Stimulated activated CD4-positive, alpha-beta T cell treated with anti-CD3 and anti-CD28 coated beads, Interleukin-1b, Interleukin-23, amount 100 ng/mL, for 1 hour (primary cell): ENCODE data around the gene TSC22D1.

ENCODE experiments used
- DNase-seq, 2 donors: peaks; one replicate each; pipeline ENCODE4 v3.0.0-alpha.2; 2020; ENCODE audit warnings: low read depth in 2 of 2

The TSC22D1 gene

DNA sequence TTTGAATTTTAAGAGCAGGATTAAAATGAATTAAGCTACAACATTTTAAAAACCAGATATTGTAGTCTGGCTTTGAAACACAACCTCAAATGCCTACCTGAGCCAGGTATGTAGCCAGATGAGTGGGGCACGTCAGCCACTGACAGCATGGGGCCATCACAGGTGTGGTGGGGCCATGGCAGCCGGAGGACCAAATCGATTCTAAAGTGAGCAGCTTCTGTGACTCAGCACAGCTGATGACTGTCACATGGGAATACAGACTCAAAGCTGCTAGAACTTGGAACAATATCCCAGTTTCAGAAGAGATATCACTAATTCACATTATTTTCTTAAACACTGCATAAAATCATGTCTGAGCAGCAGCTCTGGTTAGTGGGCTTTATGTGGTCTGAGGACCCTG lies 149.7 kb downstream of the TSC22D1 start:
- no peak for DNase-seq

DNA sequence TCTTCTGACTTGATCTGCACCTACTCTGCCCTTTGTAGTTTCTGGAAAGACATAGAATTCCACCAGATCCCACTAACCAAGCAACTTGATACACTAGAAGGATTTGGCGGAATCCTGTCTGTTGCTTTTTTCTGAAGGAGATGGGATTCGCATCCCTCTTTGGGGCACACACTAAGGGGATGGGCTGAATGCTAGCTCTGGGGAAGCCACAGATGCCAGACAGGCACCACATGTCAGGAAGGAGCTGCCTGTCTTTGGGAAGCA lies 150.4 kb downstream of the TSC22D1 start:
- DNase-seq, result no peak

DNA sequence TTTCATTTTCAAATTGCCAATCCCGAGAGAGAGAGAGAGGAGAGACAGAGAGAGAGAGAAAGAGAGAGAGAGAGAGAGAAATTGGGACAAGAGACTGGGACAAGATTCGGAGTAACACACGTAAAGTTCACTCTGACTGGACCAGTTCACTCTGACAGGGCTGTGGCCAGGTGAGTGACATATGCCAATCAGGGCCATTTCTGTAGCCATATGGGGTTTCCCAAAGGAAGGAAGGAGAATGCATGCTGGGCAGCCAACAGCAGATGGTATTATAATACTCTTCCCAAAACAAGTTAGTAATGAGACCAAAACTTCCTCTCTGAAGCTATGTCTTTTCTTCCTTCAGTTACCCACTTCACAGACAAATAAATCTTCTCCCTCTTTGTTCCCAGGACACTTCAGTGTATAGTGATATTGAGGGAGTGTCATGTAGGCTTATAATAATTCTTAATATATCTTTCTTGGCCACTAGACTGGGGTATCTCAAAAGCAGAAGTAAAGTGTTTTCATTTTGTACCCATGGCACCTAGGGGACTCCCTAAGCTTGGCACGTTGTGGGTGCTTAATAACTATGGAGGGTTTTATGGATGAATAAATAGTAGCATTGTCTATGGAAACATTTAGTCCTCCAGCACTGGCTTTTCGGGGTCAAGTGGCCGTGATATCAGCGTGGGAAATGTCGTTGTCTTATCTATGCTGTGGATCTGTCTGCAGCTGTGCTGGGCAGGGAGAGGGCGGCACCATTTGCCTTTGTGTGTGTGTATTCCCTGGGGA lies 150.9 kb downstream of the TSC22D1 start:
- DNase-seq, result no peak

DNA sequence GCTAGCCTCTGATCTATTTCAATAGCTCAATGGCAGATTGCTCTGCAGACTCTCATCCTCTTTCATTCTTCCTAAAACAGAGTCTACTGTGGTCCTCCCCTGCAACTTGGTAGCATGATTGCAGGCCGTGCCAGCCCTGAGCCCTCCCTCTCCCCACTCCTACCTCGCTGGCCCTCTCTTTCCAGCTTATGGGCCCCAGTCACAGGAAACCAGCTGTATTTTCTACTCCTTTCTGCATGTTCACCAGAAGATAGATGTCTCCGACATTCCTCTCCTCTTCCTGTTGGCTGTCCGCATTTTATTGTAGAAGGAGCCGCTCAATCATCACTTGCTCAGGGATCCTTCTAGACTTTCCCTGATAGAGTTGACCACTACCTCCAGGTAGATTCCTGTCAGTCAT lies 152.3 kb downstream of the TSC22D1 start:
- no peak for DNase-seq

DNA sequence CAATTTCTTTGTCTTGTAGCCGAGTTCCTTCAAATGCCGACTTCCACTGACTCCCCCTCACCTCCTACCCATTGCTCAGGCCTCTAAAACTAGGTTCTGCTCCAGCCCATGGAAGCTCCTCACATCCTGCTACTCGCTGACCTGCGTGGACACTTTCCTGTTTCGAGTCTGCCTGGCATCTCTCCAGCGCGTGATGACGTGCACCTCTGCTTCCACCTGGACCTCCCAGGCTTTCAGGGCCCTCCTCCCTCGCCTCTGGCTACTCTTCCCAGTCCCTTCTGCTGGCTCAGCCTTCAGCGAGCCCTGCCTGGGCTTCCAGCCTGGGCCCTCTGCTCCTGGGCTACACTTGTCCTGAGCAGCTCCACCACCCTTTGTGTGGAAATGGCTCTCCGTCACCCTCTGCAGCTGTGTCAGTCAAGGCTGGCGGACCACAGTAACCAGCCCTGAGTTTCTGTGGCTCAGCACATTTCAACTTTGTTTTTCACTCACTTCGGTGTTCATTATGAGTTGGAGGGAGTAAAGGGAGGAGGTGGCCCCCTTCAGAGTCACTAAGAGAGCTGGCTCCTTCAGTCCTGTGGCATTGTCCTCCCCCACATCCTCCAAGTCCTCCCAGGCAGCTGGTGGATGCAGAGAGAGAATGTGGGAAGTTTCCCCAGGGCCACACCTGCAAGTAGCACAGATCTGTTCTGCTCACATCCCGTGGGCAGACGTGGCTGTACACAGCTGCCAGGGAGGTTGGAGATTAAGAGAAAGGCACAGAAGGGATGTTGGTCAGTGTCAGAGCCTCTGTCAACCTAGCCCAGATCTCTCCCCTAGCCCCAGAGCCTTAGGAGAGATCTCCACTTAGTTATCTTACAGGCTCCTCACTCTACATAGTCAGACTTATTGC lies 153.1 kb downstream of the TSC22D1 start:
- DNase-seq, result no peak

DNA sequence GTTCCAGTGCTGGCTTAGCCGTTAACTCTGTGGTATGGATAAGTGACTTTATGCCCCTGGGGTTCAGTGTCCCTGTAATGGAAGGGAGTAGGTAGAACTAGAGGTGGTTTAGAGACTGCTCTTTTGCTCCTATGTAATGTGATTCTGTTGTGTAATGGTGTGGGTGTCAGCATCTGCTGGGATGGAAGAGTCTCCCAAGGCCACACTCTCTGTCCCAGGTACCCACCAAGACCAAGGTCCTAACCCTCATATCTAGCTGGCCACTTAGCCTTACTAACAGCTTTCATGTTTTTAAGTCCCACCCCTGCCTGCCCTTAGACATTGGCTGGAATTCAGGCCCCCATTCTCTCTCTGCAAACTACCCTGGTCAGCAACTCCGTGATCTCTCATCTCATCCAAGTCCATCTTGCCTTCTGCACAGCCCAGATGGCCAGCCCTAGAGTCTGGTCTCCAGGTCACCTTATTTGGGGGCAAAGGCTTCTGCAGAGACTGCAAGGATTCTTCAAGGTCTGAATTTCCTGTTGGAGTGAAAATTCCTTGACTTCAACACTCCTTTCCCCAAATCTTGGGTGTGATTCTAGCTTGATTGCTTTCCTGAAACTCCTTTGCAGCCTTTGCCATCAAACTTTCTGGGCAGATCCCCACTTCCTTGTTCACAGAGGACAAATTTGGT lies 154.1 kb downstream of the TSC22D1 start:
- no peak for DNase-seq

DNA sequence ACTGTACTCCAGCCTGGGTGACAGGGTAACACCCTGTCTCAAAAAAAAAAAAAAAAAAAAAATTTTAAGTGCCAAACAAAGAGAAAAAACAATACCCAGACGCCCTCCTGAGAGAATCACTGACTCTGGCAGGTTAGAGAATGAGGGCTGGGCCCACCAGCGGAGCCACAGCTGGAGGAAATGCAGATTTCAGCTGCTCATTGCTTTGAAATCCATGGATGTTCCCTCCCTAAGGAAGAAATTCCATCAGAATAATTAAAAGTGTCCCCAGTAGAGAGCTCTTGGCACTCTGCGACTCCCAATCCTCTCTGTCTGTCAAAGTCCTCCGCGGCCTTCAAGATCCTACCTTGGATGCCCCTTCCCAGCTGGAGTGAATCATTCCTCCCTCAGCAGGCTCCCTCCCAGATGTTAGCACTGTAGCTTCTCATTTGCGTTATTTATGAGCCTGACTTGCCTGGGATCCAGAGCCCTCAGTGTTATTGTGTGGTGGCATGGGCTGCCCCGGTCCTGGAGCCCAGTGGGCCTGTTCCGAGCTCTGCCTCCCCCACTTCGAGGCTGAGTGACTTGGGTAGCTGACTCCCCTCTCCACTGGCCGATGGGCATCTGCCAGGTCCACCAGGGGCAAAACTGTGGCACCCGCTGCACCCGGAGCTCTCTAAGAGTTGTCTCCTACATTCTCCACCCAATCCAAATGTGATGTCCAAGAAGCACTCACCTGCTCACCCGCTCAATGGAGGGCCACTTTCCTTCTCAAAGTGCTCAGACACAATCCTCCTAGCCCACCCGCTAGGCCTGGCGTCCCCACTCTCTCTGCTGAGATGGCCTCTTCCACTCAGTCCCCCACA lies 155.5 kb downstream of the TSC22D1 start:
- DNase-seq, result no peak

DNA sequence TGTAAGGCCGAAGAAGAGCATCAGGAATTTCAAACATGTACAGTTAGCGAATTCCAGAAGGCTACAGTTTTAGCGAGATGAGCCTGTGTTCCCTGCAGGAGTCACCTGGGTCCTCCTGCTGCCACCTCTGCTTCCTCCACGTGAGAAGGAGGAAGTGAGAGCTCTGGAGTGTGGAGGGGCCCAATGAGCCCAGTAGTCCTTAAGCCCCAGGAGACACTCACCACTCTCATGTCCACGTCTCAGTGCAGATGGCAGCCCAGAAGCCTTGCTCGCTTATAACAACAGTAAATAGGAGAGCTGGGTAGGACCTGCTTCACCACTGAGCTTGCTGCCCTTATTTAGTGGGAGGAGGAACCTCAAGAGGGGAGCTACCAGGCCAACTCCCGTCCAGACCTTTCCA lies 158.3 kb downstream of the TSC22D1 start:
- DNase-seq, result no peak

DNA sequence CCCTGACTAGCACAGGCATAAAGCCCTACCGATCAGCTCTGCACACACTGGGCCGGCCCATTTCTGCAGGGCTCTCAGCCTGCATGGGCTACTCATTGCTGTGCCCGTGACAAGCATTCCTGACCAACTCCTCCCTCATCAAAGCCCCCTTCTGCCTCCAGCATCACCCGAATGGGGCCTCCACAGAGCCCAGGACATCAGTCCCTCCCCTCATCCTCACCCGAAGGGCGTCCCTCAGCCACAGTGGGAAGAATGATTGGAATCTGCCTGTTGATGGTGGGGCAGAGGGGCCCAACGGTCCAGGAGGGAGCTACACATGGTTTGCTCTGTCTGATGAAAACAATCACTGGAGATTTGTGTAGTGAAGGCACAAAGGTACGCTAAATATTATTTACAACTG lies 158.7 kb downstream of the TSC22D1 start:
- no peak for DNase-seq

DNA sequence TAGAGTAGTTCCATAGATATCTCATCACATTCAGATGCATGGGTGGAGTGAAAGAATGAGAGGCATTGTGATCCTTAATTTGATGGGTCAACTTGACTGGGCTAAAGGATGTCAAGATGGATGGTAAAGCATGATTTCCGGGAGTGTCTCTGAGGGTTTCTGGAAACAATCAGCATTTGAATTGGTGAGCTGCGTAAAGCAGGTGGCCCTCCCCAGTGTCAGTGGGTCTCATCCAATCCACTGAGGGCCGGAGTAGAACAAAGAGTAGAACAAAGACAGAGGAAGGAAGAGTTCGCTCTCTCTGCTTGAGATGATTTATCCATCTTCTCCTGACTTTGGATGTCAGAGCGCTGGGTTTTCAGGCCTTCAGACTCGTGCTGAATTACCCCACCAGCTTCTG lies 159.4 kb downstream of the TSC22D1 start:
- no peak for DNase-seq

DNA sequence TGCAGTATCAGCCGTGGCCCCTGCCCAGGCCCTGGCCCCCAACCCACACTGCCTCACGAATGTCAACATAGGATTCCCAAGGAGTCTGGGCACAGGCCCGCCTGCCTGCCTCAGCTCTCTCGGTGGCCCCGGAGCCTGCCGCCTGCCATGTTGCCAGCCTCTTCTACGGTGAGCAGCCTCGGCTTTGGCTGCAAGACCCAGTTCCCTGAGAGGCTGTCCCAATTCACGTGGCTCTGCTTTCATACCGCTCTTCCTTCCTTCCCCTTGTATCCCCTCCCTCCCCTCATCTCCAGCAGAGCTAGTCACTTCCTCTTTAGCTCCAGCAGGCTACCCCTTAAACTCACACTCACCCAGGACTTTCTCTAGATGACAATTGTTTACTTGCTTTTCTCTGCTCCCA lies 159.8 kb downstream of the TSC22D1 start:
- DNase-seq, result no peak

DNA sequence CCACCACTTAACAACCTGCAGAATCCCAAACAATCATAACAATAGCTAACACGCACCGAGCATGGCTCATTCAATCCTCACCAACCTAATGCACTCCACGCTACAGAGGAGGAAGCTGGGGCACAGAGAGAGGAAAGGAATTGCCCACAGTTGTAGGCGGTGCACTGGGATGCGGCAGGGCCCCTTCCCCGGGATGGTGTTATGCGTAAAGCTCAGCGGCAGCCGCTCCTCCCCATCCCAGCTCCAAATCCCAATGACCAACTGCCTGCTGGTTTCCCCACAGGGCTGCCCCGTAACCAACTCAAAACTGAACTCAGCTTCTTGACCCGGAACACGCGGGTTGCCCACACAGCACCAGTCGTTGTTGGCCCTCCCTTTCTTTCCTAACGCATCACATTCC lies 160.3 kb downstream of the TSC22D1 start:
- no peak for DNase-seq

DNA sequence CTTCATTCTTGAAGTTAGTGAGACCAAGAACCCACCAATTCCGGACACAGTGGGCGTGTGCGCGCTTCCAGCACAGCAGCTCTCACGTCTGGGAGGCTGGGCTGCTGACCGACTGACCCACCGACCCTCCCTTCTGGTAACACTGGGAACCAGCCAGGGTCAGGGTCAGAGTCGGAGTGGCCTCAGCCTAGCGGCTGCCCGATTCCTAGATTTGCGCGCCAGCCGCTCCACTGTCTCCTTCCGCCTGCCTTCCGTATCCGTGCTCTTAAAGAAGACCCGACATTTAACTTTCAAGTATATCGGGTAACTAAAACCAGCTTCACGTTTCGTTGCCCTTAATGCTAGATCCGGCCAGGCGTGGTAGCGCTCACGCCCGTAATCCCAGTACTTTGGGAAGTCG lies 161.4 kb downstream of the TSC22D1 start:
- DNase-seq, result no peak

DNA sequence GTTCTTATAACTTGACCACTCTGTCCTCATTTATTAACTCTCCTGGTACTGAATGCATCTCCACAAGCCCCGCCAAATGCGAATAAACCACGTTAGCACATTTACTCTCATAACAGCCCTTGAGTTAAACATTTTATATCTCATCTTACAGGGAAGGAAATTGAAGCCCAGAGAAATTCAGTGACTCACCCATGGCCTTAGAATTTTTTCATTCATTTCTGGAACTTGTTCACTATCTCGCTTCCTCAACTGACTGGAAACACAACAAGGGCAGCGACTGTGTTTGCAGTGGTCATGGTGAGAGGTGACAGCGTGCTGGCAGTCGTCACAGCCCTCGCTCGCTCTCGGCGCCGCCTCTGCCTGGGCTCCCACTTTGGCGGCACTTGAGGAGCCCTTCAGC lies 163.0 kb downstream of the TSC22D1 start:
- DNase-seq, result no peak

DNA sequence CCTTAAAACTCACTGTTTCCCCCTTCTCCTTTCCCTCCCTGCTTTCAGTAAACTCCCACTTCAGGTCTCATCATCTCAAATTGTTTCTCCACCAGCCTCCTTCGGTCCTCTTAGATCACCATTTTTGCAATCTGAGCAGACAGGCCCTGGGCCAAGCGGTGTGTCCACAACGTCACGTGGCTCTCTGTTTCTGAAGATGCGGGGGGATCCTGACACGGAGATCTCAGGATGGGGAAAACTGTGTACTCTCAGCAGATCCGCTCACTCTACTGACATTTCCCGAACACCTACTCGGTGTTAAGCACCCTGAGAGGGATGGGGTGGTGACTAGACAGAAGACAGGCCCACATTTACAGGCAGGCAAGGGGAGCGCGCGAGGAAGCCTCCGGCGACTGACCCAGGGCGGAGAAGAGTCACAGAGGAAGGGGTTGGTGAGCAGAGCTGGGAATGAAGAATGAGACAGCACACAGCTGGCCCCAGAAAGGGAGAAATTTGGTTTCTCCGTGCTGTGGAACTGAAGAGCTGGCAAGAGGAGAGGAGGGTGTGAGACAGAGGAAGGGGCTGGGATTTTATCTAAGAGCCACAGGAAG lies 163.7 kb downstream of the TSC22D1 start:
- DNase-seq, result no peak

DNA sequence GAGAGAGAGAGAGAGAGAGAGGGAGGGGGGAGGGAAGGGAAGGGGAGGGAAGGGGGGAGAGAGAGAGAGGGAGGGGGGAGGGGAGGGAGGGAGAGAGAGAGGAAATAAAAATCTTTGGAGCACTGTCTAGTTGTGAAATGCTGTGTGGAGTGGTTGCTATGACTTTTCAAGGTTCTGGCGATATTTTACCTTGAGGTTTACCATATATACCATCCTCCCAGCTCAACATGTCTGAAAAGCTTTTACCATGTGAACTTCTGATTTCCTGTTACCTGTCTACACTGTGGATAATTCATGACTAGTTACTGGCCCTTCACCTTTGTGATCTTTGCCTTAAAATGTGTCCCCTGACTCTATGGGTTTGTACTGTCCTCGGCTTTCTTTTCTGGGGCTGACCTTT lies 164.3 kb downstream of the TSC22D1 start:
- DNase-seq, result no peak

DNA sequence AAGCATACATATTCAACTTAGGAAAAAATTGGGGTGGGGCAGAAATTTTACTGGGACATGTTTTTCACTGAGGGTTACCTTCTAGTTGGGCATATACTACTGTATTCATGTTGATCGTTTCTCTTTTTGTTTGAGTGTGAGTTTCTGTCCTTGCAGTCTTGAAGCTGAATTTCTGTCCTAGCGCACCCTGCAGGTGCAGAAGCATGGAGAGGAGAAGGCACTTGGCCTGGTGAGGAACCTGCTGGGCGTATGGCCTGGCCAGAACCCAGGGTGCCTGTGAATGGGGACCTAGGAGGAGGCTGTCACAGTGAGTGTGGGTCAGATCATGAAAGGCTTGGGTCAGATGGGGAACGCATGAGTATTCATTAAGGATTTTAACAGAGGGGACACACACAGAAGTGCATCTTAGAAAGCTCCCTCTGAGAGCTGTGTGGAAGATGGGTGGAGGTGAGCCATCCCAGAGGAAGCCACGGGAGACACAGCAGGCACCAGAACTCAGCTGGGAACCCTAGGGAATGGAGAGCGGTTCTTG lies 165.7 kb downstream of the TSC22D1 start:
- DNase-seq, result no peak

DNA sequence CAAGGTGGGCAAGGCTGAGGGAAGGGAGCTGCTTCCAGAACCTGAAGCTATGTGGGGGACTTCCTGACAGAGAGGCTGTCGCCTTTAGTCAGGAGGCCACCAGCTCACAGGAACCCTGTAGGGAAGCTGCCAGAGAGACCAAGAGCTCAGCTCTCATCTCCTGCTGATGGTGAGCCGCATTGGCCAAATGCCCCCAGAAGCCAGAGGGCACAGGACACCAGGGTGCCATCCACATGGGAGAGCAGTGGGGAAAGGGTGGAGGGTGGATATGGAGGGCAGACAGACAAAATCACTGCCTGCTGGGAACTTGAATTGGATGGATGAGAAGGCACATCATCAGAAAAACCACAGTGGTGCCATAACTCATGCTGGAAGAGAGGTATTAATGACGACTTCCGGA lies 166.5 kb downstream of the TSC22D1 start:
- no peak for DNase-seq

DNA sequence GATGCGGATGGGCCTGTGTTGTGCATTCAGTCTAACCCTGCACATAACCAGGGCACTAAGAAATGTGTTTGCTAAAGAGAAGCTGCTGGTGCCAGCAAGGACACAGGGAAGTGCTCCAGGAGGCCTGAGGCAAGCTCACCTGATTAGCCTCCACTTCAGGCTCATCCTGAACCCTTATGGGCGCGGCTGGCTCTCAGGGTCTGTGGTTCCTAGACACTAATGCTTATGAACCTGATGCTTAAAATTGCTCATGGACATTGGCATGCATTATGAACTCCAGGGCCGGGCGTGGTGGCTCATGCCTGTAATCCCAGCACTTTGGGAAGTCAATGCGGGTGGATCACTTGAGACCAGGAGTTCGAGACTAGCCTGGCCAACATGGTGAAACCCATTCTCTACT lies 168.2 kb downstream of the TSC22D1 start:
- DNase-seq, result no peak

DNA sequence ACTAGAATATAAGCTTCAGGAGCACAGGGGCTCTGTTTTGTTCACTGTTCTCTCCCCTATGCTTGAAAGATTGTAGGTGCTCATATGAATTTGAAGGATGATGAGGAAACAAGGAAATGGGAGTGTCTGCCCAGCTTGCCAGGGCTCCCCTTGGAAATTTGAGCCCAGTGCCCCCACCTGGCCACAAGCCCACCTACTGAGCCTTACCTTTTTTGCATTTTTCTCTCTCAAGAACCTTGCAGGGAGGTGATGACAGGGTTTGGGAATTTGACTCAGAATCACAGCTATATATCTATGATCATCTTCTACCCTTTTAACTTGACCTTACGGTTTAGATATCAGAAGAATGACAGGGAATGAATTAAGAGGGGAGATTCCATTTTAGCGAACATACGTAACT lies 168.8 kb downstream of the TSC22D1 start:
- DNase-seq, result no peak

DNA sequence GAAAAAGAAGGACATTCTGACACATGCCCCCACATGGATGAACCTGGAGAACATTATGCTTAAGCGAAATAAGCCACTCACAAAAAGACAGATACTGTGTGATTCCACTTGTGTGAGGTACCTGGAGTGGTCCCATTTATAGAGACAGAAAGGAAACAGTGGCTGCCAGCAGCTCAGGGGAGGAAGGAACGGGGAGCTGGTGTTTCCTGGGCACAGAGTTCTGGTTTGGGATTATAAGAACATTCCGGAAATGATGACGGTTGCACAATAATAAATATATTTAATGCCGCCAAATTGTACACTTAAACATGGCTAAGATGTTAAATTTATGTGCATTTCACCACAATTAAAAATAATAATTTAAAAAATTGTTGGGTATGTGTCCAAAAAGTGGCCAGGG lies 169.5 kb downstream of the TSC22D1 start:
- DNase-seq, result no peak
